SK-N-SH treated with all-trans-retinoic acid at 6 μM for 48 hours (cell line): ENCODE data around the gene ZBTB7C.

Experiments
- OSR1 ChIP-seq: fragments of 250-450 bp; sonication (Bioruptor Pico); IDR thresholded peaks from 2 replicates; pipeline ENCODE4 v1.8.0; 2022; ENCODE audit warnings: moderate library complexity, mild to moderate bottlenecking, inconsistent platforms
- ZNF565 ChIP-seq: fragments of 450-650 bp; formaldehyde crosslinking; conservative IDR thresholded peaks from 2 replicates; pipeline ENCODE4 v1.5.0; 2020; ENCODE audit warnings: low read depth, mild to moderate bottlenecking, moderate library complexity

GRCh38 chr18:48049757-48050156 lies 359.4 kb downstream of the ZBTB7C start:
- TF ChIP-seq ZNF565 (no peak), OSR1 (no peak)
